Endothelial cell of umbilical vein (primary cell): ENCODE results near the gene KAZN. TPM values are rescaled to one million over a fixed set of nuclear protein-coding genes. Genes with fewer than 3 reads are reported as not detected.

Source experiments
- BruUV-seq: library from RNA; stranded (reverse); fragments of 400-500 nt; replicated peaks from 2 replicates; lab custom pipeline; 2021; lab: Mats Ljungman, UMichigan
- CTCF ChIA-PET: fragments of 300-600, 350-600 bp; sonication (Branson Sonifier 250); formaldehyde crosslinking; loops from one replicate; lab custom pipeline; 2021; ENCODE audit warnings: antibody characterized with exemption, inconsistent platforms; lab: Charles Lee
- POLR2A ChIA-PET: fragments of 300-600, 350-600 bp; sonication (Branson Sonifier 250); formaldehyde crosslinking; loops from one replicate; lab custom pipeline; 2021; ENCODE audit warnings: antibody characterized with exemption, inconsistent platforms; lab: Charles Lee
- DNase-seq: peaks from one replicate; pipeline ENCODE4 v3.0.0-alpha.2; 2011; ENCODE audit warnings: low read depth, low spot score
- FAIRE-seq: peaks from 2 replicates; lab custom pipeline; 2011; peaks lifted over from hg19 to GRCh38; lab: Jason Lieb, UNC
- H2AFZ ChIP-seq: 2 replicates; pipeline ENCODE4 v1.6.0; 2012; ENCODE audit warnings: low read depth, low read length, control low read depth, inconsistent platforms
- H3K27ac ChIP-seq: 2 replicates; pipeline ENCODE4 v1.5.1; 2011; ENCODE audit warnings: low read depth, mild to moderate bottlenecking, control low read depth, low read length, moderate library complexity; ENCODE audit not compliant: insufficient read depth
- H3K27me3 ChIP-seq, 2 experiments: 2 replicates each; pipeline versions ENCODE4 v1.6.0 to v1.6.1; 2011; ENCODE audit warnings: low read length in 2 of 2, mixed read lengths in 1 of 2; ENCODE audit not compliant: control insufficient read depth in 2 of 2, insufficient read depth in 2 of 2
- H3K36me3 ChIP-seq, 2 experiments: 2 replicates in 1 of 2; 3 replicates in 1 of 2; pipeline ENCODE4 v1.5.1; 2011; ENCODE audit warnings: low read length in 2 of 2, mild to moderate bottlenecking in 1 of 2, moderate library complexity in 1 of 2; ENCODE audit not compliant: control insufficient read depth in 2 of 2, insufficient read depth in 2 of 2; ENCODE audit errors: extremely low read depth in 1 of 2
- H3K4me1 ChIP-seq: 3 replicates; pipeline ENCODE4 v1.5.1; 2011; ENCODE audit warnings: mild to moderate bottlenecking, low read length; ENCODE audit not compliant: control insufficient read depth, insufficient read depth; ENCODE audit errors: extremely low read depth
- H3K4me2 ChIP-seq: 2 replicates; pipeline ENCODE4 v1.6.1; 2011; ENCODE audit warnings: low read length, control low read depth, mixed read lengths; ENCODE audit not compliant: insufficient read depth
- H3K4me3 ChIP-seq, 3 experiments: fragments of 200-600 bp in 1 of 3; sonication (generic), shearing (Covaris generic) in 1 of 3; replicated peaks in 1 of 3; 2 replicates each; pipeline ENCODE4 v1.5.1; 2011 to 2016; ENCODE audit warnings: control low read depth in 3 of 3, low read length in 3 of 3, mild to moderate bottlenecking in 2 of 3, inconsistent platforms in 1 of 3, low read depth in 1 of 3, moderate library complexity in 1 of 3; ENCODE audit not compliant: insufficient read depth in 1 of 3
- H3K79me2 ChIP-seq: 2 replicates; pipeline ENCODE4 v1.6.0; 2012; ENCODE audit warnings: low read length, inconsistent platforms; ENCODE audit not compliant: control insufficient read depth, insufficient read depth
- H3K9ac ChIP-seq: replicated peaks from 2 replicates; pipeline ENCODE3; 2011; ENCODE audit warnings: low read length, control low read depth; ENCODE audit not compliant: insufficient read depth; ENCODE audit errors: extremely low read depth
- H3K9me1 ChIP-seq: replicated peaks from 3 replicates; pipeline ENCODE4 v1.6.0; 2011; ENCODE audit warnings: mild to moderate bottlenecking, low read length; ENCODE audit not compliant: control insufficient read depth, insufficient read depth; ENCODE audit errors: extremely low read depth
- H3K9me3 ChIP-seq: replicated peaks from 2 replicates; pipeline ENCODE4 v1.5.1; 2012; ENCODE audit warnings: low read length, inconsistent platforms; ENCODE audit not compliant: control insufficient read depth, insufficient read depth
- H4K20me1 ChIP-seq: replicated peaks from 2 replicates; pipeline ENCODE3; 2011; ENCODE audit warnings: mild to moderate bottlenecking, low read length; ENCODE audit not compliant: control insufficient read depth, insufficient read depth; ENCODE audit errors: extremely low read depth
- CTCF ChIP-seq, 2 donors: IDR thresholded peaks; 1 replicate in 1 of 2; 2 replicates in 1 of 2; pipeline ENCODE4 v1.5.1; 2011; ENCODE audit warnings: low read length in 2 of 2, mild to moderate bottlenecking in 2 of 2, moderate library complexity in 2 of 2, control low read depth in 1 of 2, inconsistent platforms in 1 of 2, low read depth in 1 of 2; ENCODE audit not compliant: insufficient read depth in 1 of 2; ENCODE audit errors: extremely low read depth in 1 of 2
- EZH2 ChIP-seq: IDR thresholded peaks from 2 replicates; pipeline ENCODE4 v1.6.1; 2012; ENCODE audit warnings: borderline replicate concordance, low read depth, mild to moderate bottlenecking, moderate library complexity, low read length, inconsistent platforms; ENCODE audit not compliant: severe bottlenecking
- FOS ChIP-seq: IDR thresholded peaks from 2 replicates; pipeline ENCODE4 v1.6.1; 2011; ENCODE audit warnings: mild to moderate bottlenecking, low read length, moderate library complexity, borderline replicate concordance; ENCODE audit not compliant: insufficient read depth
- GATA2 ChIP-seq: IDR thresholded peaks from 2 replicates; pipeline ENCODE4 v1.7.0; 2011; ENCODE audit warnings: low read depth, mild to moderate bottlenecking, moderate library complexity, mixed read lengths, low read length; ENCODE audit not compliant: insufficient read length, insufficient read depth
- JUN ChIP-seq: IDR thresholded peaks from 2 replicates; pipeline ENCODE4 v1.6.1; 2011; ENCODE audit warnings: borderline replicate concordance, low read depth; ENCODE audit not compliant: insufficient read length, insufficient read depth
- MAX ChIP-seq: IDR thresholded peaks from 2 replicates; pipeline ENCODE4 v1.6.1; 2011; ENCODE audit not compliant: insufficient read depth, insufficient read length
- MYC ChIP-seq: IDR thresholded peaks from one replicate; pipeline ENCODE4 v1.6.1; 2011; ENCODE audit warnings: mild to moderate bottlenecking, low read depth, low read length
- POLR2A ChIP-seq: IDR thresholded peaks from 2 replicates; pipeline ENCODE4 v1.6.1; 2012; ENCODE audit warnings: low read depth, mild to moderate bottlenecking, control low read depth, low read length
- POLR2AphosphoS5 ChIP-seq: IDR thresholded peaks from 2 replicates; pipeline ENCODE4 v1.6.1; 2012; ENCODE audit warnings: low read depth, mild to moderate bottlenecking, control low read depth, low read length, moderate library complexity; ENCODE audit not compliant: insufficient read depth
- dilution Hi-C: fragments of 300-500 bp; cut with MboI; formaldehyde crosslinking; loops from one replicate; pipeline ENCODE4 v1.15.0; 2019; ENCODE audit warnings: low sequenced_read_pairs; ENCODE audit not compliant: extremely low pct_ligation_motif_present
- intact Hi-C: fragments of 100-400 bp; cut with micrococcal nuclease; formaldehyde crosslinking; loops from one replicate; pipeline ENCODE4 v1.10.0; 2022
- polyA plus RNA-seq, 4 experiments: library from polyadenylated mRNA; depleted of rRNA in 3 of 4; stranded (reverse) in 3 of 4; unstranded in 1 of 4; fragments of >200 nt; gene quantifications; 2 replicates each; pipeline versions ENCODE4 v1.2.1 to v1.2.3, GENCODE V29; 2011 to 2012; ENCODE audit warnings: missing spikeins in 1 of 4
- total RNA-seq: library from RNA; stranded (reverse); gene quantifications from 2 replicates; pipeline ENCODE4 v1.2.3, GENCODE V29; 2021

Gene KAZN
- total and polyA plus RNA-seq, 2 donors (not counting 3 experiments of a cell fraction or from before 2014, with no cell fraction given): 1.6 to 5.8 TPM

- no TSS peak for BruUV-seq
- no peak for DNase-seq
- dilution Hi-C loops (no loop called here), intact Hi-C loops (no loop called here)
- no peaks in the 10 kb centered on the region for H3K9me1 ChIP-seq
- FAIRE-seq: no peak
- H3K4me3 ChIP-seq: no peak overlapping the region
- no peaks in the 10 kb centered on the region for H3K79me2 ChIP-seq
- no peaks in the 10 kb centered on the region for H3K4me1 ChIP-seq
- H2AFZ ChIP-seq: no peak overlapping the region
- ChIA-PET POLR2A (no interaction called here), CTCF (interaction anchor here (0.7 kb wide), 1 partner anchor 156 kb away, joined by 3 read pairs; no protein-coding TSS in a partner anchor)
- H3K9me3 ChIP-seq: no peaks in the 10 kb centered on the region
- H3K4me2 ChIP-seq: no peak overlapping the region
- H3K27me3 ChIP-seq: no peaks in the 10 kb centered on the region
- no peak overlapping the region for H3K9ac ChIP-seq
- no peak for TF ChIP-seq JUN
- H4K20me1 ChIP-seq: no peaks in the 10 kb centered on the region
- no peak overlapping the region for H3K27ac ChIP-seq
- no peaks in the 10 kb centered on the region for H3K36me3 ChIP-seq
These were observed 277.3 kb downstream of the KAZN start for GRCh38 chr1:14875524-14876509.

- Histone ChIP-seq H3K4me3 (no peak overlapping the region), H3K9me1 (no peaks in the 10 kb centered on the region), H3K27ac (no peak overlapping the region), H3K9ac (no peak overlapping the region), H3K36me3 (no peaks in the 10 kb centered on the region), H3K4me2 (no peak overlapping the region), H2AFZ (no peak overlapping the region), H3K79me2 (no peaks in the 10 kb centered on the region), H4K20me1 (no peaks in the 10 kb centered on the region), H3K9me3 (no peaks in the 10 kb centered on the region), H3K27me3 (no peaks in the 10 kb centered on the region), H3K4me1 (no peaks in the 10 kb centered on the region)
- no TSS peak for BruUV-seq
- DNase-seq (no peak), FAIRE-seq (no peak)
- TF ChIP-seq POLR2A (no peak), MYC (no peak), EZH2 (no peak), MAX (no peak), GATA2 (no peak), POLR2AphosphoS5 (no peak), JUN (no peak), CTCF (IDR thresholded peaks at IDR 0.05; ENCODE audit: extremely low read depth in 1 of 2, insufficient read depth in 1 of 2, low read depth in 1 of 2, low read length in 2 of 2) (no peak), FOS (no peak)
- intact Hi-C loops (no loop called here), dilution Hi-C loops (no loop called here)
- CTCF ChIA-PET: no interaction called here
- POLR2A ChIA-PET: no interaction called here
These were observed 278.3 kb downstream of the KAZN start for GRCh38 chr1:14876747-14877146.
